Activated CD8-positive, alpha-beta memory T cell treated with anti-CD3 and anti-CD28 coated beads for 1 hour (primary cell): Measurements from ENCODE around the gene LCE3B.

Source experiments
- DNase-seq, 2 donors: peaks; one replicate each; pipeline ENCODE4 v3.0.0-alpha.2; 2020; ENCODE audit warnings: low read depth in 1 of 2; ENCODE audit errors: extremely low read depth in 1 of 2

The LCE3B gene

DNA sequence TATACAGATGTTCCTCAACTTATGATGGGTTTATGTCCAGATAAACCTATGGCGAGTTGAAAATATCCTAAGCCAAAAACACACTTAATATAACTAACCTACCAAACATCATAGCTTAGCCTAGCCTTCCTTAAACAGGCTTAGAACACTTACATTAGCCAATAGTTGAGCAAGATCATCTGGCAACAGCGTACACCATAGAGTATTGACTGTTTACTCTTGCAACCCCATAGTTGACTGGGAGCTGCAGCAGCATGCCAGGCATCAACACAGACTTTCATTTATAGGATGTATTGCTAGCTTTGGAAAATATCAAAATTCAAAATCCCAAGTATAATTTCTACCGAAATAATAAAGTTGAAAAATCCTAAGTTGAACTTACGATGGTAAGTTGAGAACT, 44.1 kb downstream of the LCE3B start:
- no peak for DNase-seq

DNA sequence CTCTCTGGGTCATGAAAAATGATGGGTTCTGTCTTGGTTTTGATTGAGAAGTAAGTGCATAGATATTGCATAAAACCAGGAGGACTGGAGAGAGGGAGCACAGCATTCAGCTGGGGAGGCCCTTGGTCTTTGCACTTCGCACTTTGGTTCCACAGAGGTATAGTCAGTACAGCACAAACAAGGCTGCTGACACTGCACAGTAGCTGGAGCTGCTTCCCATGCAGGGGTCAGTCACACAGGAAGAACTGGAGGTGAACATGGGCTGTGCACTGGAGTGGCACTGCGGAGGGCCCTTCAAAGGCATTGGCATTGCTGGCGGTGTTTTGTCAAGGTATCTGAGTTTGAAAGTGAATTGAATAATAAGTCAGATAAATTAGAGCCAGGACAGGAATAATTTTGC, 45.0 kb downstream of the LCE3B start:
- DNase-seq: no peak

DNA sequence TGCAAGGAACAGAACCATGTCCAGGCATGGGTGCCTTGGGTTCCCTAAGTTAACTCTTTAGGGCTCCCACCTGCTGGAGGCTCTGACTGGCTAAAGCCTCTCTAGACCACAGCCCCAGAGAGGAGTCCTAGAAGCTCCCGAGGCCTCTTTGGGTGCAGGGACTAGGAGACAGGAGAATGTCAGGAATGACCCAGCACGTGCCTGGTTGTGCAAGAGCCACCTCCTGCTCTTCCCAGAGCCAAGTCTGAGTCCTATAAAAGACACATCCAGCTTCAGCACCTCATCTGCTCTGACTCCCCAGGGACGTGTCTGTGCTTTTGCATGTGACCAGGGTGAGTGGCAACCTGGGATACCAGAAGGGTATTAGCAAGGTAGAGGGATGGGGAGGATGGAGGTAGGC, 49.5 kb downstream of the LCE3B start, which contains the start of gene LCE2D:
Gene LCE2D, plus strand, starts transcription at position 283 of the 400 bp plus-strand sequence. CDS start 726 bp downstream, outside the sequence.
- DNase-seq: no peak
